ENCODE measurements around the gene GALK2. TPM values are rescaled to one million over a fixed set of nuclear protein-coding genes. Genes with fewer than 3 reads are reported as not detected.

The GALK2 gene
- total RNA-seq, 1 experiment from 2014 or later, result 29.0 TPM

DNA sequence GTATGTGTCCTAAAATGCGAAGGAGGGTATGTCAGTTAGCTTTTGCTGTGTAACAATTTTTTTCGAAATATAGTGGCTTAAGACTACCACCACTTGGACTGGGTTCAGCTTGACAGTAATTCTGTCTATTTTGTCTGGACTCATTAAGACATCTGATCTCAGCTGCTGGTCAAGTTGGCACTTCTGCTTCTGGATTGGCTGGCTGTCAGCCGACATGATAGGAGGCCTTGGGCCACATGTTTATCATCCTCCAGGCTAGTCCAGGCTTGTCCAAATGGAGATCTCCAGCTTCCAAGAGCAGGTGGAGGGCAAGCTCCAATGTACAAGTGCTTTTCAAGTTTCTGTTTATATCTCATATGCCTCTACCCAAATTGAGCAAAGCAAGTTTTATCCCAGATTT lies 95.9 kb downstream of the GALK2 start:
- intact Hi-C loops (cut with micrococcal nuclease; ENCODE audit: unreplicated experiment), result no loop called here
- POLR2A ChIA-PET (ENCODE audit: unreplicated experiment), result no interaction called here

DNA sequence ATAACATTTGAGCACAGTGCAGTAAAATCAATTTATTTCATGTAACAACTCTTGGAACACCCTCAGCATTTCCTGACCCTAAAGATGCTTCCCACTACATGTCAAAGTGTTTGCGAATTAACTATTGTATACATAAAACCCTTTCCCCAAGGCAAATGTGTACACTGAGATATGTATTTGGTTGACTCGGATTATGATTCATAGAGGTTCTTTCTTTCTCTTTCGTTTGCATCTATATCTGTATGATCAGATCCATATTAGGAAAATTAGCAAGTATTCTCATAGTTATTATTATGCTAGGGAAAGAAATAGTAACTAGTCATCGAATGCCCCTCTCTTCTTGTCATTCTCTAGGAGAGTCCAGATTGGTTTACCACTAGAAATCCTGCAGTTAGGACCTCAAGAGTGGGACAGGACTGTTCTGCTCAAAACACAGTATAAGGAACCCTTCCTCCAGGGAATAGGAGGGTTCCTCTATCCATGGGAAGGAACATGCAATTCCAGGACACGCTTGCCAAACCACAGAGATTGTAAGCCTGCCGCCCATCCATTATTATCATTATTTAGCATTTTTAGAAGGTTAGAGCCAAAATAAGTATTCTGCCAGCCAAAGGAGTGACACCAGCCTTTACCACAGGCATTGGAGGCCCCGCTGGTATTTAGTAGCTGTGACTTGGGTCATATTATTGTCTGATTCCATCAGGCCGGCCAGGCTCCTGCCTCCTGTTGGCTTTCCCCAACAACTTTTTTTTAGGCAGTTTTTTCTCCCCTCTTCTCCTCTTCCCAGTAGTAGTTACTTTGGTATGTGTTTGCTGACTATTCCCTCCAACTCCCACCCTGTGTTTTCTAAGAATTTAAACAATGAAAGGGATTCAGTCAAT lies 100.7 kb downstream of the GALK2 start:
- Histone ChIP-seq H4K20me1 (ENCODE audit: insufficient read depth) (no peaks in the 10 kb centered on the region), H3F3A (ENCODE audit: insufficient read depth, low read depth) (no peaks in the 10 kb centered on the region), H3K9me2 (ENCODE audit: insufficient read depth) (no peaks in the 10 kb centered on the region), H3K36me3 (ENCODE audit: low read depth) (no peaks in the 10 kb centered on the region), H3K9me3 (ENCODE audit: insufficient read depth, low read depth) (no peaks in the 10 kb centered on the region), H2AFZ (no peak overlapping the region), H3K27ac (no peak overlapping the region), H3K4me3 (no peak overlapping the region), H3K4me1 (replicated peaks; ENCODE audit: insufficient read depth) (no peaks in the 10 kb centered on the region), H3K4me2 (no peak overlapping the region), H3K27me3 (ENCODE audit: insufficient read depth, low read depth) (no peaks in the 10 kb centered on the region), H3K79me2 (ENCODE audit: low read depth) (no peaks in the 10 kb centered on the region)
- DNase-seq, result no peak
- BruUV-seq (replicated peaks), result no TSS peak
- ChIA-PET POLR2A (ENCODE audit: unreplicated experiment) (no interaction called here), CTCF (no interaction called here)
- no peak for TF ChIP-seq EZH2 (IDR thresholded peaks at IDR 0.05; ENCODE audit: low read depth)
- TF ChIP-seq, protein P1, sequence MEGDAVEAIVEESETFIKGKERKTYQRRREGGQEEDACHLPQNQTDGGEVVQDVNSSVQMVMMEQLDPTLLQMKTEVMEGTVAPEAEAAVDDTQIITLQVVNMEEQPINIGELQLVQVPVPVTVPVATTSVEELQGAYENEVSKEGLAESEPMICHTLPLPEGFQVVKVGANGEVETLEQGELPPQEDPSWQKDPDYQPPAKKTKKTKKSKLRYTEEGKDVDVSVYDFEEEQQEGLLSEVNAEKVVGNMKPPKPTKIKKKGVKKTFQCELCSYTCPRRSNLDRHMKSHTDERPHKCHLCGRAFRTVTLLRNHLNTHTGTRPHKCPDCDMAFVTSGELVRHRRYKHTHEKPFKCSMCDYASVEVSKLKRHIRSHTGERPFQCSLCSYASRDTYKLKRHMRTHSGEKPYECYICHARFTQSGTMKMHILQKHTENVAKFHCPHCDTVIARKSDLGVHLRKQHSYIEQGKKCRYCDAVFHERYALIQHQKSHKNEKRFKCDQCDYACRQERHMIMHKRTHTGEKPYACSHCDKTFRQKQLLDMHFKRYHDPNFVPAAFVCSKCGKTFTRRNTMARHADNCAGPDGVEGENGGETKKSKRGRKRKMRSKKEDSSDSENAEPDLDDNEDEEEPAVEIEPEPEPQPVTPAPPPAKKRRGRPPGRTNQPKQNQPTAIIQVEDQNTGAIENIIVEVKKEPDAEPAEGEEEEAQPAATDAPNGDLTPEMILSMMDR (conservative IDR thresholded peaks at IDR 0.05), result no peak
- intact Hi-C loops (cut with micrococcal nuclease; ENCODE audit: unreplicated experiment), result no loop called here

More for the DNA sequence above, 95.9 kb downstream of the GALK2 start:
- DNase-seq, result no peak
- Histone ChIP-seq H3K9me2 (ENCODE audit: insufficient read depth) (no peaks in the 10 kb centered on the region), H3K4me1 (replicated peaks; ENCODE audit: insufficient read depth) (no peaks in the 10 kb centered on the region), H3K4me3 (no peak overlapping the region), H3F3A (ENCODE audit: insufficient read depth, low read depth) (no peaks in the 10 kb centered on the region), H3K79me2 (ENCODE audit: low read depth) (no peaks in the 10 kb centered on the region), H2AFZ (no peak overlapping the region), H3K27ac (no peak overlapping the region), H3K4me2 (no peak overlapping the region), H3K27me3 (ENCODE audit: insufficient read depth, low read depth) (no peaks in the 10 kb centered on the region), H3K9me3 (ENCODE audit: insufficient read depth, low read depth) (no peaks in the 10 kb centered on the region), H3K36me3 (ENCODE audit: low read depth) (no peaks in the 10 kb centered on the region), H4K20me1 (ENCODE audit: insufficient read depth) (no peaks in the 10 kb centered on the region)
- TF ChIP-seq, protein P1 (conservative IDR thresholded peaks at IDR 0.05), result no peak
- no peak for TF ChIP-seq EZH2 (IDR thresholded peaks at IDR 0.05; ENCODE audit: low read depth)
- no TSS peak for BruUV-seq (replicated peaks)
- CTCF ChIA-PET, result no interaction called here

DNA sequence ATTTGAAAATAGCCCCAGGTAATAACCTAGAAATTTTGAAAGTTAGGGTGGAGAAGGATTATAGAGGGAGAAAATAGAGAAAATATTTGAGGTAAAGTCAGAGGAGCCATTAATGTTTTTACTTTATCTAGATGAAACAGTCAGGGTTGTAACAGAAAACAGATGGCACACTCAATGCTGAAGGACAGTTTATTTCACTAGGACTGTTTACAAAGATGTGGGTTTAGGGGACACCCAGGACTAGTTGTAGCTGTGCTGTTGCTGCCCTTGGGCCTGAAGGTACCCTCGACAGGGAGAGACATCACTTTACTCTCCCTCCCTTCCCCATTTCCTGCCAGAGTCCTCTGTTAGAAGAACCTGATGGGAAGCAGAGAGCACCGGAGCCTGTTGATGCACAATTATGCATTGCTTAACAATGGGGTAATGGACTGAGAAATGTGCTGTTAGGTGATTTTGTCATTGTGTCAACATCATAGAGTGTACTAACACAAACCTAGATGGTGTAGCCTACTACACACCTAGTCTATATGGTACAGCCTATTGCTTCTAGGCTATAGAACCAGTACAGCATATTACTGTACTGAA lies 103.8 kb downstream of the GALK2 start:
- ChIA-PET CTCF (no interaction called here), POLR2A (ENCODE audit: unreplicated experiment) (no interaction called here)
- Histone ChIP-seq H3K27ac (no peak overlapping the region), H3K4me1 (replicated peaks; ENCODE audit: insufficient read depth) (no peaks in the 10 kb centered on the region), H4K20me1 (ENCODE audit: insufficient read depth) (no peaks in the 10 kb centered on the region), H3K36me3 (ENCODE audit: low read depth) (no peaks in the 10 kb centered on the region), H3K9me3 (ENCODE audit: insufficient read depth, low read depth) (no peaks in the 10 kb centered on the region), H3F3A (ENCODE audit: insufficient read depth, low read depth) (no peaks in the 10 kb centered on the region), H3K27me3 (ENCODE audit: insufficient read depth, low read depth) (no peaks in the 10 kb centered on the region), H3K4me2 (no peak overlapping the region), H2AFZ (no peak overlapping the region), H3K79me2 (ENCODE audit: low read depth) (no peaks in the 10 kb centered on the region), H3K9me2 (ENCODE audit: insufficient read depth) (no peaks in the 10 kb centered on the region), H3K4me3 (no peak overlapping the region)
- intact Hi-C loops (cut with micrococcal nuclease; ENCODE audit: unreplicated experiment), result no loop called here
- no peak for DNase-seq
- TF ChIP-seq, protein P1 (conservative IDR thresholded peaks at IDR 0.05), result no peak
- TF ChIP-seq EZH2 (IDR thresholded peaks at IDR 0.05; ENCODE audit: low read depth), result no peak
- BruUV-seq (replicated peaks), result no TSS peak
